ENCODE results near the gene HSP90AB1.

The HSP90AB1 gene

DNA sequence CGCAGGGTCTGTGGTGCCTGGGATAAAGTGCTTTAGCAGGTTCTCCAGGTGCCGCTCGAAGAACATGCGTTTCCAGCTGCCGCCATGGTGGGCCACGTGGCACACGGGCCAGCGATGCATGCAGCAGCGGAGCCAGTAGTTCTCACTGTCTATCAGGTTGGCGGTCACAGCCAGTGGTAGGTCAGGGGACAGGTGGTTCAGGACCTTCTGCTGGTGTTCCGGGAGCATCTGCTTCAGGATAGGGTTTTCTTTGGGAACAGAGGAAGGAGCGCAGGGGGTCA lies 39.3 kb downstream of the HSP90AB1 start:
- no peak for DNase-seq (ENCODE audit: low read depth, low spot score)

DNA sequence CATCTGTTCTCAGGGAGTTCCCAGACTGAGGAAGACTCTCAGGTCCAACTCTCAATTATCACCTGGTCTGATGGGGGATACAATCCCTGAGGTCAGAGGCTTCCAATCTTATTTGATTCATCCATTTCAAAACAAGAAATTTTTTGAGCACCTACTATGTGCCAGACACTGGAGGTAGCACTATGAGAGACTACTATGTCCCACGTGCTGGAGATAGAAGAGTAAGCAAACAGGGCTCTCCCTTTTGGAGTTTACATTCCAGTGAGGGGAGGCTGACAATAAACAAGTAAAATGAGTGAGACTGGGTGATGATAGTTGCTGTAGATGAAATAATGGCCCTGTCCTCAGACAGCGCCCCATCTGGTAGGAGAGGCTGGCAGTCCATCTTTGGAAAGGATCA lies 39.8 kb downstream of the HSP90AB1 start:
- DNase-seq (ENCODE audit: low read depth, low spot score): no peak

DNA sequence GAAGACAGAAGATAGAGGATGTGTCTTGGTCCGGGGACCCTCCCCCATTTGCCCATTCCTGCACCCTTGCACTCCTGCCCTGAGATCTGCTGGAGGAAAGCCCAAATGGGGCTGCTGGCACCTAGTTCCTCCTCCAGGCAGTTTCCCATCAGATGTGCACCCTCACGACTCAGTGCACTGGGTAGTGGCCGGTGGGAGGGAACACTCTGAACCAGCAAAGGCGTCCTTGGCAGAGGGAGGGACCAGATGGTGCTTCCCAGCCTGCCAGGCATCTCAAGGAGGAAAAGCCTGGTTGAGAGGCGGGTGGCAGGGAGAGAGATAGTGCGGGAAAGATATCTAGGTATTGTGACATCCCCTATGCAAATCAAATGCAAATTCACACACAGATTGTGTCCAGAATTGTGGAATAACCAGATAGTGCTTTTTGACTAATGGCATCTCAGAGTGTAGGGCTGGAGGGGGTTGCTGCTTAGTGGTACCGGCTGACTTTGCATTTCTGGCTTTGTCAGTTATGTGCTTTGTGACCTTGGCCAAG lies 42.9 kb downstream of the HSP90AB1 start:
- DNase-seq (ENCODE audit: low read depth, low spot score): no peak

DNA sequence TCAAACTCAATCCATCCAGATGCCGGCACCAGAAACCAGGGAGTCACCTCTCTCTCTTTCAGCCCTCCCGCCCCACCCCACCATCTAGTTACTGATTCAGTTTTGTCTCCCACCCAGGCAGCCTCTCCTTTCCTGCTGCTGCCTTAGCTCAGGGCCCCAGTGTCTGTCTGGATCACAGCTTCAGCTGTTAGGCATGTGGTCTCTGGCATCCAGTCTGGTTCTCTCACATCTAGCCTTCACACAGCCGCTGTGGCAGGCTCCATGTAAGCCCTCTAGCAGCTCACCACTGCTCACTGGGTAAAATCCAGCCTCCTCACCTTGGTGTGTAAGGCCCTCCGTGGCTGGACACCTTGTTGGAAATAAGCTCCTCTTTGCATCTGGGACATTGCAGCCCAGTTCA lies 44.9 kb downstream of the HSP90AB1 start:
- no peak for DNase-seq (ENCODE audit: low read depth, low spot score)

DNA sequence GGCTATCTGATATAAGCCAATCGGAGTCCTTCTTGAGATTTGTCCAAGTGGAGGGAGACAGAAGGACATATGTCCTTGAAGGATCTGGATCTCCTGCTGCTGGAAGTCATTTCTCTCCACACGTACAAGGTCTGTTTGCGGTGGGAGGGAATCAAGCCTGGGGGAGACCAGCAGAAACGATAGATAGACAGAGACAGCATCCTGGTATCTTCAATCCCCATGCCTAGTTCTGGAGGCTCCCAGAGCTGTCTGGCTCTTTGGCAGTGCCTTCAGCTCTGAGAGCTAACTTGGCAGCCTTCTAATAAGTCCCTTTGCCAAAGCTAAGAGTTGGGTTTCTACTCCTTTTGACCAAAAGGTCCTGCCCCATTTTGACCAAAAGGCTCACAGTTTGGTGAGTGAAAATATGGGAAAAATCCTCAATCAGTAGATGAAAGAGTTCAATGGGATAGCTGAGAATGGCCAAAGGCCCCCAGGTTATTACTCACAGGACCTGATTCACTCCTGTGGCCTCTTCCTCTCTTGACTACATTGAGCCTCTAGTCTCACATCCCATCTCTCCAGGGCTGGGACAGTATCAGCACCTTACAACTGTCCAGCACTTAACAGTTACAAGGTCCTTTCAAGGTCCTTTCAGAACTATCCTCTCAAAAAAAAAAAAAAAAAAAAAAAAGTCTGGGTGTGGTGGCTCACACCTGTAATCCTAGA lies 45.9 kb downstream of the HSP90AB1 start:
- no peak for DNase-seq (ENCODE audit: low read depth, low spot score)

DNA sequence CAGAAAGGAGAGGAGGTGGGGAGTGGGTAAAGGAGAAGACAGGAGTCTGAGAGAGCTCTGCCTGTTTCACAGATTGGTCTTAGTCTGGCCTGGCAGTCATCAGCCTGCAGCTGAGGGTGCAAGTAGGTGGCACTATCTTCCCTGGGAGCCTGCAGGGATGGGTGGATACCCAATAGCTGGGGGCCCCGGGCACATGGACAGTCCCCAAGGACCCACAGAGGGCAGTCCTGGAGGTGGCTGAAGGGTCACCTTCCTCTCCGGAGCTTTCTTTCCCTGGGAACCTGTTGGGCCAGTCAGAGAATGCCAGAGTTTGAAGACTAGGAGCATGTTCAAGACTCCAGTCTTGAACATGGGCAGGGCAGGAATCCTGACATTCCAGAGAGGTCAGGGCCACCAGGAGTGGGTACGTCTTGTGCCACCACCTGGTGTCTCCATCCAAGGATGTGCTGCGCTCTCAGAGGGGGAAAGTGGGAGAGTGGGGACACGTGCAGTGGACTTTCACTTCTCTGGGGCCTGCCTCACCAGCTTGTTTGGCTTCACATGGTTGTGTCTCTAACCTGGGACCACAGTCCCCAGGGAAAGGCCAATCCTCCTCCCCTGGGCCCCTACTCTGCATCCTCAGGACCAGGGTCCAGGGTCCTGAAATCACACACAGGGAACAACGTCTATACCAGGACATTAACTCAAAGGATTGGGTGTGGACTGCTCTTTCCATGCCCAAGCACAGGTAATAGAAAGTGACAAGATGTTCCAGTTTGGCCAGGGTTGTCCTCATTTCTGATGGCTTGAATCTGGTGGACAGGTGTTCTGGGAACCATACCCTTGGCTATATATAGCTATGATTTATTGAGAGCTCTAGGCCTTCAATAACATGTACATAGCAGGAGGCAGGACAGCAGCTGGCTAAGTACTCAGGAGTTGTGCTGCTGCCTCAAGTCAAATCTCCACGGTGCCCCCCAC lies 48.2 kb downstream of the HSP90AB1 start:
- no peak for DNase-seq (ENCODE audit: low read depth, low spot score)

DNA sequence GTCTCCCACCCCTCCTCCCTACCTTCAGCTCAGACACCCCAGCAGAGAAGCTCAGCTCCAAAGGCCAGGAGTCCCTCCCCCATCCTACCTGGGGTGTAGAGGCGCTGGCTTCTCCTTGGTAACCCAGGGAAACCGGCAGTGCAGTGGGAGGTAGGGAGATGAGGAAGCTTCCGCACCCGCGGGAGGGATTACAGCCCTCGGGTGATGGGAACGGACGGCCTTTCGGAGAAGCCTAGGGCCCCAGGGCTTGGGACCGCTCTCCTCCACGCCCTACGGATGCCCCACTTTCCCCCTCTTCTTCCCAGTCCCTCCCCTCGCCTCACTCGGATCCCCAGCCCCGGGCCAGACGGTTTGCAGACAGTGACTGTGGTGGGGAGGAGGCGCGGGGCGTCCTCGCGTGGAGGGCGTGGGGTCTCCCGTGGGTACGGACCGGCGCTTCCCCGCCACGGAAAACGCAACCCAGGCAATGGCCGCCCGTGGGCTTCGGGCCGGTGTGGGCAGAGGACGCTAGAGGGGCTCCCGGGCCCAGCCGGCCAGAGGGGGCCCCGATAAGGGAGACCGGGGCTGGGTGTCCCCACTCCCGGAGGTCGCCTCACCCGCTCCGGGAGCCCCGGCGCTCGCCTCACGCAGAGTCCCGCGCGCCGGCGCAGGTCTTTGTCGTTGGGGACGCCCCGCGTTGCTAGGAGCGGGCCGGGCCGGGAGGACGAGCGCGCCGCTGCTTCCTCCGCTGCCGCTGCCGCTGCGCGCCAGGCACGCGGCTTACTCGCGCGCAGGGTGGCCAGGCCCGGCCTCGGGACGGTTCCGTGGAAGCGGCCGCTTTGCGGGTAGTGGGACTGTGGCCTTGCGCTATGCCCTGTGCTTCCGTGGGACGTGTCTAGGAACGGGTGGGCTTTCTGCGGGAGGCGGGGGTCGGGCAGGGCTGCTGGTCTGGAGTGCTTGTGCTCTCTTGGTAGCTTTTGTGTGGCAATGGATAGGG lies 50.5 kb downstream of the HSP90AB1 start:
- DNase-seq (ENCODE audit: low read depth, low spot score): peak; percentile 15

DNA sequence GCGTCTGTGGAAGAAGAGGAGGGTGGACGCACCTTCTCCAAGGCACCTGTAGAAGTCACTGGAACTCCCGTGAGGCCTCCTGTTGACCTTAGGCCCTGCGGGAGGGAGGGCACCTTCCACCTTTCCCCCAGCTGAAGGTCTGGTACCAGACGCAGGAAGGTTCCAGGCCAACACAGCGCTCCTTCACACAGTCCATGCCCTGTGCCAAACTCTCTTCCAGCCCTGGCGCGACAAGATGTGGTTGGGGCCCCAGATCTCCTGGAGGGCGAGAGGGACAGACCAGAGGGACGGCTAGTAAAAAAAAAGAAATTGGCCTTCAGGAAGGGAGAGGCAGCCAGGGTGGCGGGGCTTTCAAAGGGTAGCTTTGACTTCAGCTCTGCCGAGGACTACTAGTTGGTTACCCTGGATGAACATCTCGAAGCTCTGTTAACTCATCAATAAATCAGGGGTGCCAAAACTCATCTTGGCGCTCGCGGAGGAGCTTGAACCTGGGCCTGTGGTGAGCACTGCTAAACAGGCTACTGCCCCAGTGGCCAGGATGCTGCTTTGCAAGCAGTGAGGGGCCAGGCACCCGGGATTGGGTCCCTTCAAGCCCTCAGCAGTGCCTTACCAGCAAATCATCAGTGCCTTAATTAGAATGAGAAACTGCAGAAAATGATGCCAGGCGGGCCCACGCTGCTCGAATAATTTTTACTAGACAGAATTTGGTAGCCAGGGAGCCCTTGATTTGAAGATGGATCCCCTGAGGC lies 51.3 kb downstream of the HSP90AB1 start:
- DNase-seq (ENCODE audit: low read depth, low spot score): no peak

DNA sequence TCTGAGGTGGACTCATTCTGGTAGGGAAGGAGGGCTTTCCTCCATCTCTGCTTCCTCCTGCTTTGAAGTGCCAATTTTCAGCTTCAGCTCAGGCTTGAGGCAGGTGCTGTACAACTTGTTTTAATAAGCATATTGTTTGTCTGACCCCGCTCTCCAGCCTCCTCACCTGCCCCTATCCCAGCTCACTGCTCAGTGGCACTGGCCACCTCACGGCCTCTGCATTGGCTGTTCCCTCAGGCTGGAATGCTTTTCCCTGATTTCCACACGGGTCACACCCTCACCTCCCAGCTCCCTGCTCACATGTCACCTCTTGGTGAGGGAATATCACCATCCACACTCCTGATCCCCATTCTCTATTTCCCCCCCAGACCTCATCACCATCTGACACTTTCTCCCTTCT lies 52.0 kb downstream of the HSP90AB1 start:
- DNase-seq (ENCODE audit: low read depth, low spot score): no peak

DNA sequence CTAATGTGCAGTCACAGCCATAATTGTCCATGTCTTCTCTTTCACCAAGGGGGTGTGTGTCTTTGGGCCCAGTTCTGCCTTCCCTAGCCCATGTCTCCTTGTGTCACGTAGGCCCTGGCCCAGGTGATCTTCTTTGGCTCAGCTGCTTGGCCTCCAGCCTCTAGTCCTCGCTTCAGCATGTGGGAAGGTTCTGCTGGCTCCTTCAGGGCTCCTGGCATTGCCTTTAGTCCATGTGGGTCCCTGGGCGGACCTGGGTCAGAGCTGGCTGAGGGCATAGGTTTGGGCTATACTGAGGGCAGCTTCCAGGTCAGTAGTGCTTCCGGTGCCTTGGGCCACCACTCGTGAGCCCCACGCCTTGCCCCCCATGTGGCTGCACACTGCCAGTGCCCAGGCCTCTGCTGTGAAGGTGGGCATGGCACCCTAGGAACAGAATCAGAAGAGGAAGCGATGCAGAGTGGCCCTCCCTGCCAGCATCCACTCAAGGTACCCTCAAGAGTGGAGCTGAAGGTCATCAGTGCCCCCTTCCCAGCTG lies 53.5 kb downstream of the HSP90AB1 start:
- DNase-seq (ENCODE audit: low read depth, low spot score): no peak

DNA sequence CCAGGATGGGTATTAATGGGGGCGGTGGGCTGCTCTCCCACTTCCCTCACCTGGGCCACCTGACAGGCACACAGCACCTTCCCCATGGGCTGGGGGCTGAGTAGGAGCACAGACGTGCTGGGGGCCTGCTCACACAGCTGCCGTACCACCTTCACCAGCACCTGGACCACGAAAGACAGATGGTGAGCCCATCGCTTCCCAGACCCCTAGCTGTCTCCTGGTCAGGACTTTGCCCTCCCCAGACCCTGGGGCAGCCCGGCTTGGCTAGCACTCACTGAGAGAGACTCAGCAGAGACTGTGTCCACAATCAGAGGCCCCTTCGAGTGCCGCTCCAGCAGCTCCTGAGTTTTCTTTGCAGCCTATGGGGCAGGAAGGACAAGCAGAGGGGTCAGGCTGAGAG lies 54.2 kb downstream of the HSP90AB1 start:
- no peak for DNase-seq (ENCODE audit: low read depth, low spot score)

DNA sequence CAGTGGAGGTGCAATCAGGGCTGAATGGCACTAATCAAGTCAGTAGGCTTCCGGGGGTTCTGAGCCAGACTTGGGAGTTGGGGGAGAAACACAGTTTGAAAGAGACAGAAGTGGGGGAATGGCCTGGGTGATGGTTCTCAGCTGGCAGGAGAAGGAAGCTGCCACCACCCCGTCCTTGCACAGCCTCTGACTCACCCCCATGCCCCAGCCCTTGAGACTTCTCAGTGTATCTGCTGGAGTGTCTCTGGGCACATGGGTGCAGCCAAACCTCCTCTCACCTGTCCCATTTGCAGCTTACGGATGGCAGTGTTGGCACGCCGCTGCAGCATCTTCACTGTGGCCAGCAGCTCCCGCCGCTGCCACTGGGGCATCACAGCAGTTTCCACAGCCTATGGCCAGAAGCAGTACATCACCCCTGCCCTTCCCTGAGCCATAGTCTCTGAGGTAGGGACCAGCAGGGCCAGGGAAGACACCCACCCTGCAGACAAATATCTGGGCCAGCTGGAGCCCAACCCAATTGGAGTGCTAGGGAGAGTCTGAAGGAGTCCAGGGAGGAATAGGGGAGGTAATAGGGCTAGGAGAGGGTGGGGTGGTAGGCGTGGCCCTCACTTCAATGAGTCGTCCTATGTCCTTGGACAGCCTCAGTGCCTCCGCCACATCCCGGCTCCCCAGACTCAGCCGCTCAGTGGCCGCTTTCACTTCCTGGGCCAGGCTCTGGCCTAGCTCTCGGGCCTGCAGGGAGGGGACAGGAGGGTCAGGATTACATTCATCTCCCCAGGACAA lies 55.1 kb downstream of the HSP90AB1 start:
- no peak for DNase-seq (ENCODE audit: low read depth, low spot score)

DNA sequence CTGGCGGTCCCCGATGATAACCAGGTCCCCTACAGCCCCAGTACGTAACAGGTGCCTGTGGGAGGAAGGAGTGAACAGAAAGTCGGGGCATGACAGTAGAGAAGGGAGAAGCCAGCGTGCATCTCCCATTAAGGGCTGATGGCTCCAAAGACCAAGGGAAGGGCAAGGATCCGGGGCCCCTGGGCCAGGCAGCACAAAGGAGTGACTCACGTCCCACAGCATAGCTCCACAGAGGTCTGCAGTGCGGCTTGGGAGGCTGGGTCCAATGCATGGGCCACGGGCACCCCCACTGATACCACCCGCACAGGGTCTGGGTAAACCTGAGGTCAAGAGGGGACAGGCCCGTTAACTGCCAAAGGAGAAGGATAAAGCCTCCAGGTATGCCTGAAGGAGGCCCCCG lies 56.0 kb downstream of the HSP90AB1 start:
- DNase-seq (ENCODE audit: low read depth, low spot score): no peak
